RWPE1 (cell line): Measurements from ENCODE around the gene CCDC138.

Experiments used
- CTCF ChIA-PET: fragments of 350-600 bp; sonication (Branson Sonifier 250); formaldehyde crosslinking; extraction: SDS; loops from one replicate; lab custom pipeline; 2021; lab: Yijun Ruan, JAX
- POLR2A ChIA-PET: fragments of 400-600 bp; formaldehyde crosslinking; extraction: SDS; loops from one replicate; lab custom pipeline; 2020; ENCODE audit warnings: antibody characterized with exemption; ENCODE audit not compliant: low non-redundant PET; lab: Yijun Ruan, JAX
- DNase-seq: peaks from one replicate; pipeline ENCODE4 v3.0.0; 2012; ENCODE audit warnings: low spot score
- H3K27ac ChIP-seq: fragments of 450-650 bp; 2 replicates; pipeline ENCODE4 v1.5.1; 2017
- CTCF ChIP-seq: fragments of 450-650 bp; conservative IDR thresholded peaks from 2 replicates; pipeline ENCODE4 v1.5.1; 2017; ENCODE audit warnings: low read depth, mild to moderate bottlenecking

The CCDC138 gene

GRCh38 chr2:108922141-108922915 lies 135.8 kb downstream of the CCDC138 start:
- H3K27ac ChIP-seq, result peak overlapping the region; percentile 74
- CTCF ChIA-PET, result interaction anchor here (0.6 to 0.9 kb wide), 2 partner anchors 66 to 67 kb away, joined by 3 to 6 read pairs; no protein-coding TSS in a partner anchor
- DNase-seq, result peak; percentile 71
- POLR2A ChIA-PET, result no interaction called here
- TF ChIP-seq CTCF, result no peak

- CTCF ChIA-PET, result interaction anchor here (0.9 kb wide), 1 partner anchor 65 kb away, joined by 3 read pairs; no protein-coding TSS in a partner anchor
- TF ChIP-seq CTCF, result no peak
- H3K27ac ChIP-seq, result peak overlapping the region; percentile 74
- peak; percentile 89 for DNase-seq
- POLR2A ChIA-PET, result no interaction called here
These were observed 136.6 kb downstream of the CCDC138 start for GRCh38 chr2:108923019-108923700.

GRCh38 chr2:108923736-108924579 lies 137.4 kb downstream of the CCDC138 start:
- TF ChIP-seq CTCF, result no peak
- DNase-seq, result no peak
- ChIA-PET POLR2A (no interaction called here), CTCF (interaction anchor here (0.6 kb wide), 1 partner anchor 572 kb away, joined by 5 read pairs; no protein-coding TSS in a partner anchor)
- peak overlapping the region; percentile 74 for H3K27ac ChIP-seq

- no peak overlapping the region for H3K27ac ChIP-seq
- ChIA-PET CTCF (interaction anchor here (0.6 kb wide), 2 partner anchors 75 to 571 kb away, joined by 5 to 7 read pairs; no protein-coding TSS in a partner anchor), POLR2A (no interaction called here)
- no peak for TF ChIP-seq CTCF
- DNase-seq, result no peak
These were observed 138.1 kb downstream of the CCDC138 start for GRCh38 chr2:108924580-108925251.

- ChIA-PET CTCF (interaction anchor here (0.6 kb wide), 1 partner anchor 75 kb away, joined by 7 read pairs; no protein-coding TSS in a partner anchor), POLR2A (no interaction called here)
These were observed 138.7 kb downstream of the CCDC138 start for GRCh38 chr2:108925286-108925685.

More at GRCh38 chr2:108925286-108925685, 138.7 kb downstream of the CCDC138 start:
- DNase-seq, result no peak
- no peak overlapping the region for H3K27ac ChIP-seq
- no peak for TF ChIP-seq CTCF
